Measurements from ENCODE around the gene ITGA8.

GRCh38 chr10:15760681-15761080 is 41.0 kb upstream of the ITGA8 start:
- TF ChIP-seq CTCF (IDR thresholded peaks at IDR 0.05) (no peak), POLR2A (IDR thresholded peaks at IDR 0.05) (no peak)

All from heart left ventricle (tissue), 13 donors.